NCI-H510A (cell line): ENCODE results near the gene HAND1.

ENCODE experiments used
- DNase-seq: peaks from one replicate; lab custom pipeline; 2025; lab: John Stamatoyannopoulos, UW

The HAND1 gene

DNA sequence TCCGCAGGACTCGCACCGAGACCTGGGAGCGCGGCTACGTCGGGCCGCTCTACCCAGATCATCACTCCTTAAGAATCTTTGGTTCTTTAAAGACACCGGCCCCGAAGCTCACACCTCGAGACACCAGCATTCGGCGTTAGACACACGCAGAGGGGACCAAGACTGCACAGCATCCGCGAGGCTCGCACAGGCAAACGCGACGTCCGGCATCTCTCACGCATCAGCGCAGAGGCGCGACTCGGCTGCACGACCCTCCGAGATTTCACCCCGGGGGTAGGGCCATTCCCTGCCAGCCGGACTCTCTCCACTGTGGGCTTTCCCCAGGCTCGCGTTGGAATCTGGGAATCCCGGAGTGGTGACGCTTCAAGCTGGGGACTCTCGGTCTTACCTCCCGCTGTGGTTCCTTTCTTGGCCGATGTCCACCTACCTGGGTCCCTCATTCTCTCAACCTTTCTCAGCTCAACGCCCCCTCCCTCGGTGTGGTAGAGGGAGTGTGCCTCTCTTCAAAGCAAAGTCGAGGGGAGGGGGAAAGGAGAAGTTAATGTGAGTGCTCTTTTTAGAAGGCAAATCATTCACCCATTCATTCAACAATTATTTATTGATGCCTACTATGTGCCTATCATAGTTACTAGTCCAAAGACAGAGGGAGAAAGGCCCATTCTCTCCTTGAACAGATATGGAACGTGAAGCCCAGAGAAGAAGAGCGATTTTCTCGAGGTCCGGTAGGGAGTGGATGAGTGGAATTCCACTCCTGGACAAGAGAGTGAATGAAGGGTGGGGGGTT lies 1.3 kb upstream of the HAND1 start:
- no peak for DNase-seq

DNA sequence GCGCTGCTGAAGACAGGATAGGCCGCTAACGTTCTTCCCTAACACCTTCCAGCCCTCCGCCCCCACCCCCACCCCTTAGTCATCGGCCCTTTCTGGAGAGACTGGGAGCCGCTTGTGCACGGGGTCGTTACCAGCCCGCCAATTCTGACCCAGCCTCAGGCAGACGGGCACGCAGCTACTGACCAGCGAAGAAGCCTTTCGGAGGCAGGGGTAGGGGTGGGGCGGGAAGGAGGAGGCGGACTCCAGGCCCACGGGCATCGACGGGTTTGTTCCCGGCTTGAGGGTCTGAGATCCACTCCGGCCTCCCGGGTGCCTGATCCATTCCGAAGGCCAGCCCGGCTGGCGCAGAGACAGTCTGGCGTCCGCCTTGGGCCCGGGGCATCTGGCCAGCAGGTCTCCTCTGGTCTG lies 729 bp upstream of the HAND1 start:
- no peak for DNase-seq

DNA sequence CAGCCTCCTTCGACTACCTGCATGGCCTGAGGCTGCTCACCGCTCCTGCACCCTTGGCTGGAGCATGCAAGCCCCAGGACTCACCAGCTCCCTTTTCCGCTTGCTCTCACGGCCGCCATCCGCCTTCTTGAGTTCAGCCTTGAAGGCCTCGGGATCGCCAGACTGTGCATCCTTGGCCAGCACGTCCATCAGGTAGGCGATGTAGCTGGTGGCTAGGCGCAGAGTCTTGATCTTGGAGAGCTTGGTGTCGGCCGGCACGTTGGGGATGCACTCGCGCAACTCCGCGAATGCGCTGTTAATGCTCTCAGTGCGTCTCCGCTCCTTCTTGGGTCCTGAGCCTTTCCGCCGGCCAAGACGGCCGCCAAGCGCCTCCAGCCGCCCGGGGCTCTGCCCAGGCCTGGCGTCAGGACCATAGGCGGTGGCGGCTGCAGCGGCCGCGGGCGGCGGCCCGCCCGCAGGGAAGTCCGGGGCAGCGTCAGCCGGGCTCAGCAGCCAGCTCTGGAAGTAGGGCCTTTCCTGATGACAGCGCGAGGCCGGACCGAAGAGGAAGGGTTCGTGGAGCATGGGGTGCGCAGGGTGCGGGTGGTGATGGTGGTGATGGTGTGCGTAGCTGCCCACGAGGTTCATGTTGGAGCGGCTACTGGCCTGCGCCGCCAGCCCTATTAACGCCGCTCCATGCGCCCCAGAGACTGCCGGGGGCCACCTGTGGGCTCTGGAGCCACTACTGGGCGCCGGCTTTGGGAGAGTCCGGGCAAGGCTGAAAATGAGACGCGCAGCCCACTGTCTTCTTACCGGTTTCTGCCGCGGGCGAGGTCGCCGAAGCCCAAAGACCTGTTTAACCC lies 424 bp downstream of the HAND1 start:
- no peak for DNase-seq

DNA sequence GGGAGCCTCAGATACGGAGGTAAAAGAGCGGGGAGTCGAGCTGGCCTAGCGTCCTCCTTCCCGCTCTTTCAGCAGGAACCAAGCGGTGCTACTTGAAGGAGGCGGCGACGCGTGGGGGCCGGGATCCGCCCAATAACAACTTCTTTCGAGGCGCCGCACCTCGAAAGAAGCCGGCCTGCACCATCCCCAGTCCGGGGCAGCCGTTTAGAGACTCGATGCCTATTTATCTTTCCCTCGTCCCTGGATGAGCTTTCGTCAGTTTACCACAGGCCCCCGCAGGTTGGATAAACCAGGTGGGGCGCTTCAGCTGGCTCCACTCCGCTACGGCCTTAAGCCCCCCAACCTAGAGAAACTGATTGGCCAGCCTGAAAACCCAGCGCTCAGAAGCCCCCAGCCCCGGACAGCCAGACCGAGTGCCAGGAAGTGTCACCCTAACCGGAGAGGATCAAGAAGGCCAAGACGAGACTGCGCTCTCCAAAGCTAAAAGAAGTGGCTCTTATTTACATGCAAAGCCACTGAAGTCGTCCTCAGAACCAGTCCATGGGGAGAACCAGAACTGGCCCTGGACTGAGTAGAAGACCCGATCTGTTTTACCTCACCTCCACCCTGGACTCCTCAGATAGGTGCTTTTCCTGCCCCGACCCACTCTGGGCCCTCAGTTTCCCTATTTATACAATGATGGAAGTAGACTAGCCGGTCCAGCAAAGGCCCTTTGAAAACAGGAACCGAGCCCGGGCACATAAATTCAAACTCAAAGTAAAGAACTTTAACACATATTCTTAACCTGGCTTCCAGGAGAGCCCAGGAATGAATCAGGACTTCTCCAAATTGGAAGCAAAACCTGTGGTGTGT lies 1.4 kb downstream of the HAND1 start:
- no peak for DNase-seq

DNA sequence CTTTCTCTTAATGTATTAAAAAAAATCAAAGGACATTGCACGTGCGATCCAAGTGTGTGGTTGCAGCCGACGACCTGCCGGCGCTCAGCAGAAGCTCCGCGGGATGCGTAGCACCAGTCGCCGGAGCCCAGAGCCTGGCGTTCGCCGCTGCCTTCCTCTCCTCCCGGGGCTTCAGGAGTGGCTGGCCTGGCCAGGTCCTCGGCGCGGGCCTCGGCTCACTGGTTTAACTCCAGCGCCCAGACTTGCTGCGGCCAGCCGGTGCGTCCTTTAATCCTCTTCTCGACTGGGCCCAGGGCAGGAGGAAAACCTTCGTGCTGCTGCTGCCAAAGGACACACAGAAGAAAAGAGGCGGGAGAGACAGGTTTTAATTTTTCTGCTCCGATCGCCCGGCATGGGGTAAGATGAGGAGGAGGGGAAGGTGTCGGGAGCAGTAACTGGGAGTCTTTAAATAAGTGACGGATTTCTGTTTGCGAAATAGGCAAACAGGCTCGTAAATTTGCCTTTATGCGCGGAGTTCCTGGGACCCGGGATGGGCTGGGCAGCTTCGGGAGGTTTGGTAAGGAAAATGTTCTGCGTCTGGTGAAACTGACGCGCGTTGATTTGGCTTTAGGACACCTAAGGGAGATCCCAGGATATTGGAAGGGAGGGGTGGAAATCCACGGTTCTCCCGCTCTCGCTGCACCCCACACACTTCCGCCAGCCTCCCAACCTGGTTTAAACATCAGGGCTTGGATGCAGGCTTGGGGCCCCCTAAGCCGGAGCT lies 2.3 kb downstream of the HAND1 start:
- no peak for DNase-seq

DNA sequence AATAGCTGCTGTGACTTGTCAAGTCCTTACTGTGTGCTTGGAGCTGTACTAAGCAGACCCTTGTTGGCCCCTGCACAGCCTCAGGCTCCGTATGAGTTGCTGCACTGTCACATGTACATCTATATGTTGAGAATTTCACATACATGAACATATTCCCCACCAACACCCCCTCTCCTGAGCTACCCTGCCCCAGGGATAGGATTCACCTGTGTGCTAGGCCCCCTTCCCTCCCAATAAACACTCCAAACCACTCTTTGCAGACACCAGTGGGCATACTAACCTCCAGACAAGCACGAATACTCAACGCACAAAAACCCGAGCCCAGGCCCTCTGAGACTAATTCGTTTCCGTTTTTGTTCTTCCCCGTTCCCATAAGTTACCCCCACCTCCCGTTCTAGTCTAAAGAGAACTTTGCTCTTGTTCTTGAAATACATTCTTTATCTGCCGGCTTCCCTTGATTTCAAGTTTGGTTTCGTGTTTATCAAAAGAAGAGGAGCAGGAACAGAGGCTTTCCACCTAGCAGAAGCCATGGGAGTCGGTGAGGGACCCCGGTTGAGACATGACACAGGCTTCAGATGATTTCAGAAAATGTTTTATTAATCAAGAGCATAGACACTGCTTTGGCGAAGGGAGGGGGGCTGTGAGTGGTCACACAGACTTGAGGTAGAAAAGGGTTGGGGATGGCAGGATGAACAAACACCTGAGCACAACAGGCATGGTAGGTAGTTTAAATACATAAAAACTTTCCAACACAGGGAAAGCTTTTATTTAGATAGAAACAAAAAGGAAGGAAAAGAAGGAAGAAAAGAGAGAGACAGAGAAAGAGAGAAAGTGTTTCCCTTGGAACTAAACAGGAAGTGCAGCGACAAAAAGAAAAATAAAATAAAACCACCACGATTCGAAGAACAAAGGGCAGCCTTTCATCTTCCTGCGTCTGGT lies 3.4 kb downstream of the HAND1 start:
- DNase-seq = no peak

DNA sequence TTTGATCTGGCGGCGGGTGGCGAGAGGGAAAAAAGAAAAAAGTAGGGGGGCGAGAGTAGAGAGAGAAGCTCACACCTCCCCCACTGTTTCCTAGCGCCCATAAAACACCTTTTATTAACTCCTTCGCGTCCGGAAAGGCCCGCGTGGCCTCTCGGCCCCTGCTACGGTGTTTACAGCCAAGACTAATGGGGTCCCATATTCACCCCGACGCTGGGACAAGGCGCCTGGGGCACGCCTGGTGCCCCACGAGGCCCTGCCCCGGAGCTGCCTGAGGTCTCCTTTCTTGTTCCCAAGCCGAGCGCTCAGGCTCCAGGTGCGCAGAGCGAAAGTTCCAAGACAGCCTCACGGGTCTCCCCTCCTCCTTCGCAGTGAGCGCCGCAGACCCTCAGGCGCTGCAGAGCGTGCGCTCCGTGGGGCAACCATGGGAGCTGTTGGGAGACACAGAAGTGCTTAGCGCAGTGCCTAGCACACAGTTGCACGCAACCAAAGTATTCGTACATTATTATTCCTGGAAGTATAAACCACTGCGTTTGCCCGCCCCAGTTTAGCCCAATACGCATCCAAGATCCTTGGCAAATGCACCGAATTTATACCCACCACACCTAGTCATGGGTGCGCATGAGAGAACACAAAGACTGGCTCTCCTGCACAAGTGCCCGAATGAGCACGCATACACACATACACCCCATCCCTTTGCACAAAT lies 4.3 kb downstream of the HAND1 start:
- no peak for DNase-seq

DNA sequence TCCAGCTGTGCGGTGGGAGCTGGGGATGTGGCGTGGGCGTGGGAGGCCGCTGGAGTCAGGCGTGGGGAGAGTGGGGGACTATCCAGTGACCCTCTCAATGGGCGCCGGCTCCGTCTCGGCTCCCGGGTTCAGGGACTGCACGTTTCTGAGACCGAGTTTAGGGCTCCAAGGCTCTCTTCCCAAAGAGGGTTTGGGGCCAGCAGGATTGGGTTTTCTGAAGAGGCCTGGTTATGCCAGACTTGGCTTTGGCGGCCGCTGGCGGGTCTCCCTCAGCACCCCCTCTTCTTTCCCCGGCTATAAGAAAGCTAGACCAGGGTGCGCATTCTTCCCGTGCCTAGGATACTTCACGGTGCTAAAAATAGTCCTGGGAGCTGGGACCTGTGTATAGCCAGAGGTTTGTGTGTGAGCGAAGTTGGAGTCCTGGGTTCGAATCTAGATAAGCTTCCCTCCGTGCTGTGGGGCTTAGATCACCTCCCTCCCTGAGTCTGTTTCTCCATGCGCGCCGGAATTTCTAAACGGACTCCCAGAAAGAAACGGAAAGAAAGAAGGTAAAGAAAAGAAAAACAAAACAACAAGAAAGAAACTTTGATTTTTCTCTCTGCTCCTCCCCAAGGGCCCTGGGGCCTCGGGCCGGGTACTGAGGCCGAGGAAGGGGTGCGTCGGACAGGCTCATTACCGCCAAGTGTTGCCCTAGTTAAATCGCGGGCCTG lies 5.0 kb downstream of the HAND1 start:
- no peak for DNase-seq

DNA sequence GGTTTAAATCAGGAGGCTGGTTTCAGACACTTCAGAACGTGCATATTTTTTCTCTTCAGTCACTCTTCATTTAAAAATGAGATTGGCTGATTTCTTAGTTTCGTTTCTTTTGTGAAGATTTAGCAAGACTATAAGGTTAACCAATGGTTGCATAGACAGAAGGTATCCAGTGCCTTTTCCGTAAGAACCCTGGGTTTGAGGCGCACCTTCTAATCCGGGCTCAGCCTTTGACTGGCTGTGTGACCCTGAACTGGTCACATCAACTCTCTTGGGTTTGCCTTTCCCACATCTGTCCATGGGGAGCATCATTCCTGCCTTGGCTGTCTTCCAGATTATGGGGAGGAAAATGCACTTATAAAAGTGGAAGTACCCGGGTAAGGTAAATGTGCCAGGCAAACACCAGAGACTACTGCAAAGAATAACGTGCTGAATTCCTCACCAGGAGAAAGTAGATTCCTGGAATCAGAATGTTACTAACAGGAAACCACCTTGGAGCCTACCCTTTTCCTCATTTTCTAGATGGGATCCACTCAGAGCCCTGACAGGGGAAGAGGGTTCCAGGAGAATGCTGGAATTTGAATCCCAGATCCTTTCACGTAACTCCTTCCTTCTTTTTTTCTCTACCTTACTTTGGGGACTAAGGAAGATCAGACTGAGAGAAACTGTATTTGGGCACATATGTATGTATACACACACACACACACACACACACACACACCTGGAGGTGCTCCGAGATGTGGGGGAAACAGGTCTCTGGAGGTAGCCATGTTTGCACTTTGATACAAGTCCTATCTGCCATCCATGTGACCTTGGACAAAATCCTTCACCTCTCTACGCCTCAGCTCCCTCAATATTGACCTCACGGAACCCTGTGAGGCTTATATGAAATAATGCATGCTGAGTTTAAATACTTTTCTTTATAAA lies 6.8 kb downstream of the HAND1 start:
- DNase-seq = no peak

DNA sequence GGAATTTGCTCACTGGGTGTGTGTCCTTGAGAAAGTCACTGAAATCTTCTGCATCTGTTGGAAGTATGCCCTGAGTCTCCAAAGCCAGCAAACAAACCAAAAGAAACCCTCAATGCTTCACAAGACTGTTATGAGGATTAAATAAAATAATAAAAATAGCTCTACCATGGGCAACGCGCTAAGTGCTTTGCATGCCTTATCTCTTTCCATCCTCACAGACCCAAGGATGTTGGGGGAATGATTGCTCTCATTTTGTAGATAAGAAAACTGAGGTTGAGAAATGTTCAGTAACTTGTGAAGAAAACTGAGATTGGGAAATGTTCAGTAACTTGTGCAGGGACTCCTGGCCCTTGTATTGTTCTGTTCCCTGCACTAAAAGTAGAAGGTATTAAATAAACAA lies 7.9 kb downstream of the HAND1 start:
- DNase-seq = no peak

DNA sequence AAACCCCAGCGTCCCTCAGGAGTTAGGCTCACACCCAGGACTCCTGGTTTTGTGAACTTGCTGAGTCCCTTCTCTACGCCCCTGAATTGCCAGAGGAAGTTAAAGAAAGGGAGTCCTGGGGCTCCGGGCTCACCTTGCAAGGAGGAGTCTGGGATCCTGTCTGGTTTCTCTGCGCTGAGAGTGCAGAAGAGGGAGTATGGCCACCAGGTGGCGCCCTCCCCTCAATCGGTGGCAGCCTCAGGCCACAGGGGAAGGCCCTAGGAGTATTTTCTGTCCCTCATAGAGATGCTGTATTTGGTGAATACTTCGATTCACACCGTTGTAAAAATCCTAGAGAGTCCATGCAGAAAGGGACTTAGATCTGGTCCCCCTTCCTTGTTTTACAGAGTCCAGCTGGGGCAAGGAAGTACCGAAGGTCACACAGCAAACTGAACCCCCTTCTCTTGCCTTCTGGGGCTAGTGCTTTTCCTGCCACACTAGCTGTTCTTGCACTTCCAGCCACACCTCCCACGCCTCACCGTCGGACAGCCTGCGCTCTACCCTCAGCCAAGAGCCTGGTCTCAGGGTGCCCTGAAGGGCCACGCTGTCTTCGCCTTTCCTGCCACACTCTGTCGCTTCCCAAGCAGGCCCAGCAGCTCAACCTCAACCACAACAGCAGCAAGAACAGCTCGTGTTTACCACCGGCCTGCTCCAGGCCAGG lies 10.2 kb downstream of the HAND1 start:
- DNase-seq = no peak

DNA sequence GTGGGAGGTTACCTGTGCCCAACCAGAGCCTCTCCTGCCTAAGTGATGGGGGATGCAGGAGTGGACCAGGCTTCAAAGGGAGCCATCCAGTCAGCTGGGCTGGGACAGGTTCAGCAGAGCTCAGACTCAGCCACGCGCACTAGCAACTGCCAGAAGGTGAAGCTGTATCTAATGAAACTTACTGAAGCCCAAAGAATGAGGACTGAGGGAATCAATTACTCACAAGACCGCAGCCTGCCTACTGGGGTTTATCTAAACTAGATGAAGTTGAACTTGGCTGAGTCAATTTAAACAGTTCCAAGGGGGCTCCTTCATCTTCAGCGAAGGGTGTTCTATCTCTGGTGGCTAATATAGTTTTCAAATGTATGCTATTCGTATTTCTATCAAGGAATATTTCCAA lies 11.4 kb downstream of the HAND1 start:
- DNase-seq = no peak

DNA sequence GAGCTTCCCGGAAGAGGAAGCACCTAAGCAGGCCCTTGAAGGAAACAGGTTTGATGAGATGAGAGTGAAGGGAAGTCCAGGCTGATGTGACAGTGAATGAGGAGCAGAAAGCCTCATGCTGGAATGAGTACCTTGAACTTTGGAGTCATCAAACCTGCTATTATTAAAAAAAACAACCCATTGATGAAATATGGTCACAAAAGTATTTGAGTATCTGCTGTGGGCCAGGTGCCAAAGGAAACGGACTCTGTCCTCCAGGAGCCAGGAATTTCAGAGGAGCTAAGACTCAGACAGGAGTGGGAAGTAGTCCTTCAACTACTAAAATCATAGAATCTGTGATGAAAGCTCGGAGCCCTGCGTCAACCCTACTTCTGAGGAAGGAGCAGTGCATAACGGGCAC lies 11.9 kb downstream of the HAND1 start:
- no peak for DNase-seq

DNA sequence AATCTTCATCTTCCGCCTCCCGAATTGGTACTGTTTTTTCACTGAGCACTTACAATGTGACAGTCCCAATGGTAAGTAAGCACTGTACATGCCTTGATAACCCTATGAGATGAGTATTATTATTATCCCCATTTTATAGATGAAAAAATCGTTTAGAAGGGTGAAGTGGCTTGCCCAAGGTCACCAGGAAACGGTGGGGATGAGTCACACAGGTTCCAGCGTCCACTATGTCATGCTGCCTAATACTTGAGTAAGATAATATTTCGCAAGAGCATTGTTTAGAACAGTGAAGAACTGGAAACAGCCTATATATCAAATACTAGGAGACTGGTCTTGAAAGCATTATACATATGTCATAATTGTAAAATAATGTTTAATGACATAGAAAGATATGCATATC lies 12.9 kb downstream of the HAND1 start:
- DNase-seq = no peak

DNA sequence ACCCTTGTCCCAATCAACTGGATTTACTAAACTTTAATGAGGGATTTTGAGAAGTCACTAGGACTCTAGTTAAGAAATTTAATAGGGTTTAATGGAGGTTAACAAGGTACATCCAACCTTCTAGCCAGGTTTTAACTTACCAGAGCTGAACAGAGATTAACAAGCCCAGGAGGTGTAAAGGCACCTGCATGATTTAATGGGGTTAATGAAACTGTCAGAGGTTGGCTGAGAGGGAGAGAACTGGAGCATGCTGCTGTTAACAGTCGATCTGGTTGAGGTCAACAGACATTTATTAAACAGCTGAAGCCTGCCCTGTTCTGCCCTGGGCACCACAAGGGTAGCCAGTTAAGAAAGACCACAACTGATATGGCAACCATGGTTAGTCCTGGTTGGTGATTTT lies 13.6 kb downstream of the HAND1 start:
- no peak for DNase-seq

DNA sequence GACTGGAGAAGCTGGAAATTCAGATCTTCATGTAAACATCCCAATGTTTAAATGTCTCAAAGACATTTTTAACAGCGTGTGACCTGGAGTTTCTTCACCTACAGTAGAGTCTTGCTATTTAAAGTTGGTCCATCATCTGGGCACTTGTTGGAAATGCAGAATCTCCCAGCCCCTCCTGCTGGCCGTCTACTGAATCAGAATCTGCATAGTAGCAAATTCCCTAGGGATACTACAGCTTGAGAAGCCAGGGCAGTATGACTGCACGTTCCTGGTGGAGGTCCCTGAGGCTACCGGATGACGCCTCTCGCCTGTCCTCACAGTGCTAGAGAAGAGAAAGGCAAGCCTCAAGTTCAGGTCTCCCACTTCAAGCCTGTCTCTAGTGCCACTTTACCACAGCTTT lies 16.5 kb downstream of the HAND1 start:
- no peak for DNase-seq

DNA sequence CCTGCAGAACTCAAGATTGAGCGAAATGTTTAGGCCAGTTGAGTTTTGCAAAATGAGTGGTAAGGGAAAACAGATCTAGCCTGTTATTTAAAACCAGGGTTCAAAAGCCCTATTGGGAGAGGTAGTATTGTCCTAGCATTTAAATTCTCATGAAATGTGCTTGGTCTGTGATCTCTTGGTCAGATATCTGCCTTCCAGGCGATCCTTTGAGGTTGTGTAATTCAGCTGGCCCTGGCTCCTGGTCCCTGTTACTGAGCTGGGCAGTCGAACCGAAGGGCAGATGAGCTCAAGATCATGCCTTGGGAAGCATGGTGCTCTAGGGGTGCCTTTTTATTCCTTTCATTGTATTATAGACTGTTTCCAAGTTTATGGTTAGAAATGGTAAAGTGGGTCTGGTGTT lies 17.9 kb downstream of the HAND1 start:
- DNase-seq = no peak

DNA sequence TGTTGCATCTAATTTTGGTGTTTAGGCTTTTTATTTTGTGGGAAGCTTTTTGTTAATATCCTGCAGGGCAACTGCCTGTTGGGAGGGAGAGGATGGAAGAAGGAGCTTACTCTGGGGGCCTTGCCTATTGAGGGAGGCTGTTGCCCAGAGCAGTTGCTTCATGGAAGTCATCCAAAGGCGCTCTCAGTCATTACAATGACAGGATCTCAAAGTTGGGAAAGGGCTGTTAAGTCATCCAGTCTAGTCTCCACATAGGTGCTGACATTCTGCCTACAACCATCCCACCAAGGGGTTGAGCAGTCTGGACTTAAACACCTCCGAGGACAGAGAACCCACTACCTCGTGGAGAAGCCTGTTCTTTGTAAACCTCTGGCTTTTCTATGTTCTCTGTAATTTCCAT lies 19.0 kb downstream of the HAND1 start:
- no peak for DNase-seq
